Measurements from ENCODE around the gene FCGR3A.
A peak's percentile ranks its signal among the peaks of the same experiment; 100 is the strongest.
"Not testable (repeated sequence)": the region's sequence is repeated elsewhere in the genome, so short reads cannot be mapped to it uniquely, and the experiment has no call there.

The FCGR3A gene

DNA sequence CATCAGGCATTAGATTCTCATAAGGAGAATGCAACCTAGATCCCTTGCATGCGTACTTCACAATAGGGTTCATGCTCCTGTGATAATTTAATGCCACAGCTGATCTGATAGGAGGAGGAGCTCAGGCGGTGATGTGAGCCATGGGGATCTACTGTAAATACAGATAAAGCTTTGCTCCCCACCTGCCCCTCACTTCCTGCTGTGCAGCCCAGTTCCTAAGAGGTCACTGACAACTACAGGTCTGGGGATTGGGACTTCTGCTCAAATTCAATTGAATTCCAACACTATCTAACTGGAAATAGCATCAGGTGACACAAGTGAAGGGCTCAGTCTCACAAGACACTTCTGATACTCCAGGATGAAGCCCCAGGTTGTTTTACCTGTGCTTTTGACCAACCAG lies 7.4 kb upstream of the FCGR3A start:
- DNase-seq (ENCODE audit: low read depth in 3 of 3, low spot score in 1 of 3): not testable (repeated sequence)

- not testable (repeated sequence) for DNase-seq (ENCODE audit: low read depth in 3 of 3, low spot score in 1 of 3)
These were observed 6.5 kb upstream of the FCGR3A start for GRCh38 chr1:161556143-161556542.

DNA sequence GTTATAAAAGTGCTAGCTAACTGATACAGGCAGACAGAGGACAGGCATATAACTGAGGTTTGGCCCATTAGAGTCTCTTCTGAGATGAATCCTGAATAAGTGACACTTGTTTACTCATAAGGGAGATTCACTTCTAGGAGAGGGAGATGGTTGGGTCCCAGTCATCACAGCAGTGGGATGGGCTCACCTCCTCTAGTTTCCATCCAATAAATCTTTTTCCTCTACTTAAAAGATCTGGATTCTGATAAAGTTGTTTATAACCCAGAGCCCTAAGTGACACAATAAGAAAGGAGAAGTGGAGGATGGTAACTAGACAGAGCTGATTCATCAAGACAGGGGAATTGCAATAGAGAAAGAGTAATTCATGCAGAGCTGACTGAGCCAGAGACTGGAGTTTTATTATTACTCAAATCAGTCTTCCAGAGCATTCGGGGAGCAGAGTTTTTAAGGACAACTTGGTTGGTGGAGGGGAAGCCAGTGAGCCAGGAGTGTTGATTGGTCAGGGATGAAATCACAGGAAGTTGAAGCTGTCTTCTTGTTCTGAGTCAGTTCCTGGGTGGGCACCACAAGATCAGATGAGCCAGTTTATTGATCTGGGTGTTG lies 5.3 kb upstream of the FCGR3A start:
- DNase-seq (ENCODE audit: low read depth in 3 of 3, low spot score in 1 of 3): not testable (repeated sequence)

DNA sequence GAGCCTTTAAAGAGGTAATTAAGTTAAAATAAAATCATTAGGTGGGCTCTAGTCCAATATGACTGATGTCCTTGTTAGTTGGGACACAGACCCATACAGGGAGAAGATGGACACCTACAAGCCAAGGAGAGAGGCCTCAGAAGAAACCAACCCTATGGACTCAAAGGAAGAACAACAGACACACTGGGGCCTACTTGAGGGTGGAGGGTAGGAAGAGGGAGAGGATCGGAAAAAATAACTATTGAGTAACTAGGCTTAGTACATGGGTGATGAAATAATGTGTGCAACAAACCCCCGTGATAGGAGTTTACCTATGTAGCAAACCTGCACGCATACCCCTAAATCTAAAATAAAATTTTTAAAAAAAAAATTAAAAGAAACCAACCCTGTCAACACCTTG lies 4.7 kb upstream of the FCGR3A start:
- not testable (repeated sequence) for DNase-seq (ENCODE audit: low read depth in 3 of 3, low spot score in 1 of 3)

DNA sequence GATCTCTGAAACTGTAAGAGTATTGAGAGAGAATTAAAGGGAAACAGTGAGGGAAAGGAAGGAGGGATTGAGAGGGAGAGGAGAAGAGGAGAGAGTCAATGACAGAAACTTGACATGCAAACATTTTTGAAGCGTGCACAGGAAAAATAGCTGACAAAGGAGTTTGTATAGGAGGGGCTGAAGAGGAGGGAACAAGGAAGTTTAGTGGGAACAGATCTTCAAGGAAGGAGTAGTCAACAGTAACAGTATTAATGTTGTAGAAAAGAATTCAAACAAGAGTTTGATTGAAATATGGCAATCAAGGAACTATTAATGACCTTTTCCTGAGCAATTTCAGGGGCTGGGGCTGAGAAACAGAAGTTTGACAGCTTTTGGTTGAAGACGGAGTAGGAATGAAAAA lies 4.0 kb upstream of the FCGR3A start:
- not testable (repeated sequence) for DNase-seq (ENCODE audit: low read depth in 3 of 3, low spot score in 1 of 3)

DNA sequence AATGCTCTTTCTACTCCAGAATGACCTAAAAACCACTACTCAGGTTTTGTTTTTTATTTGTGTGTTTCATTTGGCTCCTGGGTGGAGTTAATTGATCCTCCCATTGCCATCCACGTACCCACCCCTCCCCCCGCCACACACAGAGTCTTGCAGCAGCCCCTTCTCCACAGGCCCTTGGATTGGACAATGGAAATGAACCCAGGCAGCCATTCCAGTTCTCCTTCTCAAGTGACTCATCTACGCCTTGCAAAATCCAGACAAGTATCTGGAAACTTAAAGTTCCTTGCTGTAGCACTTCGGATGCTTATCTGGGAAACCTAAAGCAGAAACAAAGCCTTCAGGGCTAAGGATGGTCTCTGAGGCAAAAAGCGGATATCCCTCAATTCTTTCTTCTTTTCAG lies 1.3 kb upstream of the FCGR3A start:
- DNase-seq (ENCODE audit: low read depth in 3 of 3, low spot score in 1 of 3): not testable (repeated sequence)

DNA sequence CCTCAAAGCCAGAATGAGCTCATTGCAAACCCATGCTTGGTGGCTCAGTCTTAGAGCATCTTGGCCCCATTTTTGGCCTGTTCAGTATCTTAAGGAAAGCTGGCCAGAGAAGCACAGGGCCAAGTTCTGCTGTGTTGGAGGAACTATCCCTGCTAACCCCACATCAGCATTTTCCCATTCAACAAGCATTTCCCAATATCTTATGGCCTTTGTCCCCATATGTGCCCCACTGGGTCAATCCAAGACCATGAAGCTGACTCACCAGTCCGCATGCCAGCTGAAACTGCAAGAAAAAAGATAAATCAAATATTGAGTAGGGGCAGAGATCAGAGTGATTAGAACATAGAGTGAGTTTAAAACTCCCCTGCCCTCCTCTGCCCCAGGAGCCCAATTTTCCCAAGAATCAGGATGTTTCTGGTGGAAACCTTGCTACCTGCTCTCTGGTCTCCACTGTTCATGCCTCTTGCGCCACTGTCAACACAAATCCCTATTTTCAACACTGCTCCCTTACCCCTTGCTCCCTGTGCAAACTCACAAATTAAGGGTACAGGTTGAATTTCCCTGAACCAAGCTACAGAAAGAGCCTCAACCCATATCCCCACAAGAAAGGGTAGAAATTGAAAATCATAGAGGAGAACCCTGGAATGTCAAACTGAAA lies 740 bp downstream of the FCGR3A start:
- not testable (repeated sequence) for DNase-seq (ENCODE audit: low read depth in 3 of 3, low spot score in 1 of 3)

DNA sequence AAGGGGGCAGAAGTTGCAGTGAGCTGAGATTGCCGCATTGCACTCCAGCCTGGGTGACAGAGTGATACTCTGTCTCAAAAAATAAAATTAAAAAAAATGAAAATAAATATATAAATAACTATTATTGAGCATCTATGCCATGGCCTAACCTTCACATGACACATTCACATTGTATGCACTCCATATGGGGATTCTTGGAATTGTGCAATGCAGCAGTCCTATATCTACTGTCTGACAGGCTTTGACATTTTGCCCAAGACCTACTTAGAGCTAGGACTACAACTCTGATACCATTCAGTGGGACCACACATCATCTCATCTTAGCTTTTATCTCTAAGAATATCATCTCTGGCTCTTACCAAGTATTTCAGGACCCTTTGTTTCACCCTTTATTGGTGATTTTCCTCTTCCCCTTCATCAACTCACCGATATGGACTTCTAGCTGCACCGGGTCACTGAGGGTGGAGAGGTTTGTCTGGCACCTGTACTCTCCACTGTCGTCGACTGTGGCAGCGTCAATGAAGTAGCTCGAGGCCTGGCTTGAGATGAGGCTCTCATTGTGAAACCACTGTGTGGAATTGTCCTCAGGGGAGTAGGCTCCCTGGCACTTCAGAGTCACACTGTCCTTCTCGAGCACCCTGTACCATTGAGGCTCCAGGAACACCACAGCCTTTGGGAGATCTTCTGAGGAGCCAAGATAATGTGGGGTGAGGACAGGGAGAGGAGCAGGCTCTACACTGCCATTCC lies 1.4 kb downstream of the FCGR3A start:
- not testable (repeated sequence) for DNase-seq (ENCODE audit: low read depth in 3 of 3, low spot score in 1 of 3)

DNA sequence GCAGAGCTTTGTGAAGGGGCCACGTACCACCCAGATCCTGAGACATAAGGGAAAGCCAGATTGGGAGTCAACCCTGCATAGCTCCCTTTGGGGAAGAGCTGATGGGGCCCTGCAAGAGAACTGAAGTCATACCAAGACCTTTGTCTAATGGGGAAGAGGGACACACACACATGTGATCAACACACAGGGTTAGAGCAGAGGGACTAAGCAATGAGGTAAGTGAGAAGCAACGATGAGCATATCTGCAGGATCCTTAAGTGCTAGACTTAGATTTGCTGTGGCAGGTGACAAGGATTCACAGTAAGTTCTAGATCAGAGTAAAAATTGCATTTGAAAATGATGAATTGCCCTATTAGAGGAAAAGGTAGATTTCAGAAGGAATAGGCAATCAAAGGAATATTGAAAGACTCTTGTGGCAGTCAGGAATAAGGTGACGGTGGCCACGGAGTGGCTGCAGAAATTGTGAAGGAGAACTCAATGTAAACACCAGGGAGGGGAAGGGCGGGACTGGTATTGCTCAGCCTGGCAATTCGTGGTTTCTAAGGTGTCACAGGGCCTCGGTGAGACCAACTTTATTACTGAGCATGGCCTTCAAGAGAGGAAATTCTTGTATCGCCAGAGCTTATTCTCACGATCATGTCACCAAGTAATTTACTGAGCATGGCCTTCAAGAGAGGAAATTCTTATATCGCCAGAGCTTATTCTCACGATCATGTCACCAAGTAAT lies 4.5 kb downstream of the FCGR3A start:
- not testable (repeated sequence) for DNase-seq (ENCODE audit: low read depth in 3 of 3, low spot score in 1 of 3)

GRCh38 chr1:161543125-161543524 lies 6.5 kb downstream of the FCGR3A start:
- not testable (repeated sequence) for DNase-seq (ENCODE audit: low read depth in 3 of 3, low spot score in 1 of 3)

DNA sequence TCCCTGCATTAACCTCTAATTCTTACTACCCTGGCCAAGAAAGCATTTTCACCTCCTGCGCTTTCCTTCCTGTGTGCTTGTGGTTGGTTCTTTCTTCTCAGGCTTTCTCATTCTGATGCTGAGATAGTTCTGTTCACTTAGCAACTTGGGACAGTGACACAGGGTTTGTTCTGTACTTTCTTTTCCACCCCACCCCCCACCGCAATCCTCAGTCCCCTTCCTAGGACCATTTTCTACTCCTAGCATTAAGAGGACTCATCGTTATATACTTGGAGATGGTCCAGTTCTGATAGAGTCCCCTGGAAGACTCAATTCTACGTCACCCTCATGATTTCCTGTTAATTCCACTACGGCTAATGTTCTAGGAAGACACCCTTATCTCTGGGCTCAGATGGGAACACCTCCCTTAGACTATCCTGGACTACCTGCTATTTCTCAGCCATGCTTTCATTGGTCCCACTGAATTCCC lies 7.5 kb downstream of the FCGR3A start:
- not testable (repeated sequence) for DNase-seq (ENCODE audit: low read depth in 3 of 3, low spot score in 1 of 3)

- not testable (repeated sequence) for DNase-seq (ENCODE audit: low read depth in 3 of 3, low spot score in 1 of 3)
These were observed 9.1 kb downstream of the FCGR3A start for GRCh38 chr1:161540570-161540960.

- peak; percentile 72 to 100 (median 88) for DNase-seq (ENCODE audit: low read depth in 3 of 3, low spot score in 1 of 3)
These were observed 9.7 kb downstream of the FCGR3A start for GRCh38 chr1:161539731-161540569.

GRCh38 chr1:161538925-161539479 lies 10.6 kb downstream of the FCGR3A start:
- not testable (repeated sequence) for DNase-seq (ENCODE audit: low read depth in 3 of 3, low spot score in 1 of 3)

DNA sequence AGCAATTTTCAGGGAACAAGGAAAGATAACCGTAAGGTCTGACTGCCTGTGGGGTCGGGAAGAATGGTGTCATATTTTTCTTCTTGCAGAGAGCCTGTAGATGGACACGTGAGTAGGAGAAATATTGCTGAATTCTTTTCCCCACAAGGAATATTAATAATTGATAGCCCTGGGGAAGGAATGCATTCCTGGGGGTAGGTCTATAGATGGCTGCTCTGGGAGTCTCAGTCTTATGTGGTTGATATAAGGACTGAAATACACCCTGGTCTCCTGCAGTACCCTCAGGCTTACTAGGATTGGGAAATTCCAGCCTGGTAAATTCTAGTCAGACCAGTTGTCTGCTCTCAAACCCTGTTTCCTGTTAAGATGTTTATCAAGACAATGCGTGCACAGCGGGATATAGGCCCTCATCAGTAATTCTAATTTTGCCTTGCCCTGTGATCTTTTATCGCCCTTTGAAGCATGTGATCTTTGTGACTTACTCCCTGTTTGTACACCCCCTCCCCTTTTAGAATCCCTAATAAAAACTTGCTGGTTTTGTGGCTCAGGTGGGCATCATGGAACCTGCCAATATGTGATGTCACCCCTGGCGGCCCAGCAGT lies 12.4 kb downstream of the FCGR3A start:
- DNase-seq (ENCODE audit: low read depth in 3 of 3, low spot score in 1 of 3): not testable (repeated sequence)

- not testable (repeated sequence) for DNase-seq (ENCODE audit: low read depth in 3 of 3, low spot score in 1 of 3)
These were observed 16.7 kb downstream of the FCGR3A start for GRCh38 chr1:161532644-161533567.

DNA sequence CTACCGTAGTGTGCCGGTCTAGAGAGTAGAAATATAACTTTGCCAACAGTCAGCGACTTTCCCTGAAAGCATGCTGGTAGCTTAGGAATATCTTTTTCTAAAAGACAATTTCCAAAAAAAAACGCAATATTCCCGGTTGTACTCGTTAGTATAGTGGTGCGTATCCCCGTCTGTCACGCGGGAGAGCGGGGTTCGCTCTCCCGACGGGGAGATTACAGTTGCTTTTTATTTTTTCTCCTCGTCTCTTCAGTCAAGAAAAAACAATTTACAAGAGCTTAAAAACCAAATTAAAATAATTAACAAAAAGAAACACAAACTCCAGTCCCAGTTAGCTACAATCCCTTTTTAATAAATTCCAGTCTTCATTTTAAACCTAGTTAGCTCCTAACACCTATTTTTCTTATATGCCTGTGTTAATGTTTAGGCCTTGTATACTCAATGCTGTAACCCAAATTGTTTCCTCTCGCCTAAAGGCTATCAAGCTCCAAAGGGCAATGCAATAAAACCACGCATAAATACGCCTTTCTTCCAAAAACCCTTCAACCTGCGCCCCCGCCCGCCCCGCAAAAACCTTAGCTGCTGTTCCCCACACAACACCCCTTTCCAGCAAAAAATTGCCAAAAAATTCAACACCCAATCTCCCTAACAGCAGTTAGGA lies 17.5 kb downstream of the FCGR3A start:
- DNase-seq (ENCODE audit: low read depth in 3 of 3, low spot score in 1 of 3): no peak
